ENCODE results near the gene NEU3. TPM values are rescaled to one million over a fixed set of nuclear protein-coding genes. Genes with fewer than 3 reads are reported as not detected.

NEU3 gene
- total and polyA plus RNA-seq, 2 of the 13 experiments (the other 11 are each of a cell fraction or from before 2014, with no cell fraction given) = 6.3 to 15.3 TPM

DNA sequence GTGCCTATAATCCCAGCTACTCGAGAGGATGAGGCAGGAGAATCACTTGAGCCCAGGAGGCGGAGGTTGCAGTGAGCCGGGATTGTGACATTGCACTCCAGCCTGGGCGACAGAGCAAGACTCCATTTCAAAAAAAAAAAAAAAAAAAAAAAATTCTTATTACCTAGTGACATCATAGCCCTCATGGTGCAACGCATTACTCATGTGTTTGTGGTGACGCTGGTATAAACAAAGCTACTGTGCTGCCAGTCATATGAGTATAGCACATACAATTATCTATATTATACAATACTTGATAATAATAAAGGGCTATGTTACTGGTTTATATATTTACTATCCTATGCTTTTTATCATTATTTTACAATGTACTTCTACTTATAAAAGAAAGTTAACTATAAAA lies 66.8 kb downstream of the NEU3 start (continued):
- TF ChIP-seq REST (IDR thresholded peaks at IDR 0.05; ENCODE audit: borderline replicate concordance in 1 of 2, low read depth in 1 of 2, low read length in 2 of 2) = no peak
- no peak for TF ChIP-seq ZNF431 (CRISPR knock-in tag; IDR thresholded peaks at IDR 0.05; ENCODE audit: borderline replicate concordance, low read depth)
- no peak for TF ChIP-seq ZNF512B (CRISPR knock-in tag; IDR thresholded peaks at IDR 0.05; ENCODE audit: borderline replicate concordance)
- TF ChIP-seq, protein P1, sequence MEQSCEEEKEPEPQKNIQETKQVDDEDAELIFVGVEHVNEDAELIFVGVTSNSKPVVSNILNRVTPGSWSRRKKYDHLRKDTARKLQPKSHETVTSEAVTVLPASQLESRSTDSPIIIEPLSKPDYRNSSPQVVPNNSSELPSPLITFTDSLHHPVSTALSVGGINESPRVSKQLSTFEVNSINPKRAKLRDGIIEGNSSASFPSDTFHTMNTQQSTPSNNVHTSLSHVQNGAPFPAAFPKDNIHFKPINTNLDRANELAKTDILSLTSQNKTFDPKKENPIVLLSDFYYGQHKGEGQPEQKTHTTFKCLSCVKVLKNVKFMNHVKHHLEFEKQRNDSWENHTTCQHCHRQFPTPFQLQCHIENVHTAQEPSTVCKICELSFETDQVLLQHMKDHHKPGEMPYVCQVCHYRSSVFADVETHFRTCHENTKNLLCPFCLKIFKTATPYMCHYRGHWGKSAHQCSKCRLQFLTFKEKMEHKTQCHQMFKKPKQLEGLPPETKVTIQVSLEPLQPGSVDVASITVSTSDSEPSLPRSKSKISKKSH (CRISPR knock-in tag; IDR thresholded peaks at IDR 0.05; ENCODE audit: borderline replicate concordance) = no peak
